Ovary (tissue), 3 donors: ENCODE results near the gene MCU.

Source experiments
- EP300 ChIP-seq: sonication (generic); formaldehyde crosslinking; IDR thresholded peaks from one replicate; pipeline ENCODE4 v1.6.1; 2017; ENCODE audit warnings: antibody characterized with exemption
- POLR2A ChIP-seq: fragments of 450-650 bp; IDR thresholded peaks from one replicate; pipeline ENCODE4 v1.6.1; 2017; ENCODE audit warnings: antibody characterized with exemption, mild to moderate bottlenecking, moderate library complexity
- TF ChIP-seq, protein P1 (sequence below), 3 donors: fragments of 450-650 bp in 2 of 3; fragments of 200-600 bp in 1 of 3; IDR thresholded peaks; one replicate each; pipeline versions ENCODE4 v1.5.1 to v1.8.0; 2016 to 2022; ENCODE audit warnings: antibody characterized with exemption in 3 of 3, mild to moderate bottlenecking in 1 of 3
- donor health status: DM: no; HTN: no; CAD: no.

DNA sequence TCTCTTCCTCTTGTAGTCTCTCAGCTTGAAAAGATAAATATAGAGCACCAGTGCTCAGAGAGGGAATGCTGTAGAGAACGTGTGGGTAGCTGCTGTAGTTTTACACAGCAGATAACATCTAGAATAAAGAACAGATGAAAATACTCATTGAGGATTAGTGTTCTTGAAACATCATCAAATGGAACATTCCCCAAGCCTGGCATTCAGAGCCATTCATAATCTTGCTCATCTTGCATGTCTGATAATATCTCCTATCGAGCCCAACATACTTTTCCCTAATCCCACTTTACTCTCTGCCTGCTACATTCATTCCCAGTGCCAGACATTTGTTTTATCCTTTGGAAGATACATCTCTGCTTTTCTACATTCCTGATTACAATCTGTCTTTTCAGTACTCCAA, 35.2 kb downstream of the MCU start:
- TF ChIP-seq, protein P1, sequence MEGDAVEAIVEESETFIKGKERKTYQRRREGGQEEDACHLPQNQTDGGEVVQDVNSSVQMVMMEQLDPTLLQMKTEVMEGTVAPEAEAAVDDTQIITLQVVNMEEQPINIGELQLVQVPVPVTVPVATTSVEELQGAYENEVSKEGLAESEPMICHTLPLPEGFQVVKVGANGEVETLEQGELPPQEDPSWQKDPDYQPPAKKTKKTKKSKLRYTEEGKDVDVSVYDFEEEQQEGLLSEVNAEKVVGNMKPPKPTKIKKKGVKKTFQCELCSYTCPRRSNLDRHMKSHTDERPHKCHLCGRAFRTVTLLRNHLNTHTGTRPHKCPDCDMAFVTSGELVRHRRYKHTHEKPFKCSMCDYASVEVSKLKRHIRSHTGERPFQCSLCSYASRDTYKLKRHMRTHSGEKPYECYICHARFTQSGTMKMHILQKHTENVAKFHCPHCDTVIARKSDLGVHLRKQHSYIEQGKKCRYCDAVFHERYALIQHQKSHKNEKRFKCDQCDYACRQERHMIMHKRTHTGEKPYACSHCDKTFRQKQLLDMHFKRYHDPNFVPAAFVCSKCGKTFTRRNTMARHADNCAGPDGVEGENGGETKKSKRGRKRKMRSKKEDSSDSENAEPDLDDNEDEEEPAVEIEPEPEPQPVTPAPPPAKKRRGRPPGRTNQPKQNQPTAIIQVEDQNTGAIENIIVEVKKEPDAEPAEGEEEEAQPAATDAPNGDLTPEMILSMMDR (IDR thresholded peaks at IDR 0.05): no peak
- TF ChIP-seq EP300 (no peak), POLR2A (no peak)
